ENCODE results near the gene SUSD3.

SUSD3 gene

DNA sequence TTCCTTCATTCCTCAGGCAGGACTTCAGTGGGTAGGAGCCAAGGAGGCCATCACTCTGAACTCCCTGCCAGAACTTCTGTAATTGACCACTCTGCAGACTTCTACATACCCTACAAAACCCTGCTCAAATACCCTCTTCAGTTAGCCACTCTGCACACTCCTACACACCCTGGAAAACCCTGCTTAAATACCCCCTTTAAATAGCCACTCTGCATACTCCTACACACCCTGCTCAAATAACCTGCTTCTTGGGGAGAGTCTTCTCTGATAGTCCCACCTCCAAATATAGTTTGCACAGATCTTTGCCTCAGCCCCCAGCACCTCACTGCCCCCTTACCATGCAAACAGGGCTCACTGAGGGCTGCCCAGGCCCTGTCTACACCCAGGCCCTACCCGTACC is 18.9 kb downstream of the SUSD3 start:
- no peak for DNase-seq (ENCODE audit: low spot score)

DNA sequence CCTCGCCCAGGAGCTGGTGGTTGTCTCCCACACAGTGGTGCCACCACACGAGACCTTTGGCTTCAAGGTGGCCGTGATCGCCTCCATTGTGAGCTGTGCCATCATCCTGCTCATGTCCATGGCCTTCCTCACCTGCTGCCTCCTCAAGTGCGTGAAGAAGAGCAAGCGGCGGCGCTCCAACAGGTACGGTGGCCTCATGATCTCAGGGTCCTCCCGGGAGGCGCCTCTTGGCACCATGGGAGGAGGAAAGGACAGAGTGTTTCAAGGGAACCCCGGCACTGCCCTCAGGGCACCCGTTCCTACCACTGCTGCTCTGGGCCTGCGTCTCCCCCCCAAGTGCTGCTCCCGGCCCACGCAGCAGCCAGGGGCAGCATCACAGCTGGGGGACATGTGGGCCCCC is 19.3 kb downstream of the SUSD3 start:
- DNase-seq (ENCODE audit: low spot score): no peak

DNA sequence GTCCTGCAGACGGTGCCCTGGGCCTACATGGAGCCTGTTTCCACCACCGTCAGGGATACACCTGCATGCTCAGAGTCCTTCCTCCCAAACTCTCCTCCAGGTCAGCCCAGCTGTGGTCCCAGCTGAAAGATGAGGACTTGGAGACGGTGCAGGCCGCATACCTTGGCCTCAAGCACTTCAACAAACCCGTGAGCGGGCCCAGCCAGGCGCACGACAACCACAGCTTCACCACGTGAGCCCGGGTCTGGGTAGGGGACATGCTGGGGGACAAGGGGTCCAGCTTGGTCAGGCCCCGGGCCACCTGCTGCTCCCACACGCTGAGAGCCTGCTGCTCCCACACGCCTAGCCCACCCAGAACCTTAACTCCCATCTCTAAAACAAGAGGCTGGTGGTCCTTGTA is 20.9 kb downstream of the SUSD3 start:
- no peak for DNase-seq (ENCODE audit: low spot score)

DNA sequence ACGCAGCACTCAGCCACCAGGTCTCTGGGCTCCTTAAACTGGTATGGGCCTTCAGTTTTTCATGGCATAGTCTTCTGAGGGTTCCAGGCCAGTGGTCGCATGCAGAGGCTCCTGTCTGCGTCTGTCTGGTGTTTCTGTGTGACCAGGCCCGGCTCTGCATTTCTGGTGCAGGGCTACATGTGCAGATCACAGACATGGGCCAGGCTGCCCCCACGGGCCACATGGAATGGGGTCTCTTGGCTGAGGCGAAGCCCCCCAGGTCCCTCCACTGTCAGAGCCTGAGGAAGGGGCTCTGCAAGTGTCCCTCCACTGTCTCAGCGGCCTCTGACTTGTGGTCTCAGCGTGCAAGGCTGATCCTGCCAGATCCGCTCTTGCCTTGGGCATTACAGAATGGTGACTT is 21.9 kb downstream of the SUSD3 start:
- DNase-seq (ENCODE audit: low spot score): no peak

DNA sequence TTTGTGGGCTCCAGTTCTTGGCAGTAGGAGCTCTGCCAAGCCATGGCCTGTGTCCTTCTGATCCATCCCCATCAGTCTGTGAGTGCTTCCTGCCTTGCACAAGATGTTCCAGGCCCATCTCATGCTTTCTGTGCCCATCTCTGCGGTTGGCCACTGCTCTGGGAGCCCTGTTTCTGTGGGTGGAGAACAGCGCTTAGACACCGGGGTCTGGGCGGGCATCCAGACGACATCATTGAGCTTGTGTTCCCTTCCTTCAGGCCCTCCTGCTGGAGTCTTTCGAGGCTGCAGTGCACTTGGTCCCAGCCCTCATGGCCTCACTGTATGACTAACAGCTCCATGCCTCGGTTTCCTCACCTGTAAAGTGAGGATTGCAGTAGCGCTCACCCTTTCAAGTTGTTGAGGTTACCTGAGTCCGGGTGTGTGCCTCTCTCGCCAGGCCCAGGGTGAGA is 22.6 kb downstream of the SUSD3 start:
- DNase-seq (ENCODE audit: low spot score): no peak

DNA sequence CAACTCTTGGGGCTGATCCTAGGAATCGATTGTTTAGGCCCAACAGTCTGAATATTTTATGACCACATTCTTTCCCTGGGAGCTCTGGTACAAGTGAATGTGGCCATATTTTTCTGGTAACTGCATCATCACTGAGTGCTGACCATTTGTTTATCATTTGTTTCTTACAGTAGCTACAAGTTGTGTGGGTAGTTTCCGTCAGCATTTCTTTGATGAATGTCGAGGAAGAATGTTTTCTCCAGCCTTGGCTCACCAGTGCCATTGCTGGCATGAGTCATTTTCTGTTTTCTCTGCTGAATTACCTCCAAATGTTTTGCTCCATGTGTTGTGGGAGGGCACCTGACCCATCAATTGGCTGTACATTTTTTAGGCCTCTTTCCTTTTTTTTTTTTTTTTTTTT is 23.4 kb downstream of the SUSD3 start:
- DNase-seq (ENCODE audit: low spot score): no peak

DNA sequence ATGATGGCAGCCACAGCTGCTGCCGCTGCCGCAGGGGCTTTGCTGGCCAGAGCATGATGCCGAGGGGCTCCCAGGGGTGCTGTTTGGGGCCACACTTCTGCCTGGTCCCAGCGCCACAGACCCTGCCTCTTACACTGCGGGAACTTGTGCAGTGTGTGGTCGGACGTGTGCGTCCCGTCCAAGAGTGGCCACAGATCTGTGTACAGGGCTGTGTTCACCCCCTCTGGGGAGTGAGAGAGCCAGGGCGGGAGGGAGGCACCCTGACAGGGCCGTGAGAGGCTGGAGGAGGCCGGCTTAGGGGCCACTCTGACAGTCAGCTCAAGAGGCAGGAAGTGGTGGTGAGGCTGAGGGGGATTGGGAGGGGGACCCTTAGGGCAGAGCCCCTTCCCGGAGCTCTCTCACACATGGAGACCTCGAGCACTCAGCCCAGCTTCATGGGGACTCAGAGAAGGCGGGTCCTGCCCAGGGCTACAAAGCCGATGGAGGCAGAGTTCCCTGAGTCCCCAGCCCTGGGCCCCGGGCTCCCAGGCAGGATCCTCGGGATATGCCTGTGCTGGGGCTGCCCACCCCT is 24.4 kb downstream of the SUSD3 start:
- no peak for DNase-seq (ENCODE audit: low spot score)

DNA sequence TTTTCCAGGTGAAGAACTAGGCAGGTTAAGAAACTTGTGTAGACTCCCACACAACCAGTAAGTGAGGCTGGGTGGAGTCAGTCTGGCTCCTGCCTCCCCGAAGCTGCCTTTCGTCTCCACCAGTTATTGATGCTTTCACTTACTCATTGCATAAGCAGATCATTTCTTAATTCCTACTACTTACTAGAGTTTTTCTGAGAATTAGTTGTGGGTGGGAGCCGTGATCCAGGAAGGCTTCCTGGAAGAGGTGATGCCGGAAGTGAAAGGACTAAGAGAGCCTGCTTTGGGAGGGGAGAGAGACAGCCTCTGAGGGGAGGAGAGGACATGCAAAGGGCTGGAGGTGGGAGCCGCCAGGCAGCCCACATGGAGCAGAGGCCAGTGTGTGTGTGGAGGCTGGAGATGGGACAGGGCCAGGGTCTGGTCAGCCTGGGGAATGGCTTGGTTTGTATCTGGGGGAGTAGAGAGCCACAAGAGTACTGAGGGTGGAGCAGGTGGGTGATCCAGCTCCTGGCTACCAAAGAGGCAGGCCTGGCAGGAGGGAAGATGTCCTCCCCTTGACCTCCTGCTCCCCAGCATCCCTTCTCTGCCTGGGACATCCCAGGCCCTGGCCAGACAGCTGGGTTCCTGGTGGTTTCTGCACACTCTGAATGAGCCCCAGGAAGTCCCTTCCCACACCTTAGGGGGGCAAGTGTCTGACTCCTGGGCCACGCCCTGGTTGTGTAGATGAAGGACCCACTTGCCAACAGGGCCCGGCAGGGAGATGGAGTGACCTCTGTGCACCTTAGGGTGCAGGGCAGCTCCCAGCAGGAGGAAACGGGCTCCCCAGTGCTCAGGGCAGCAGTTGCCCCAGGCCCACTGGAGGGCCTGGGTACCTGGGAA is 25.3 kb downstream of the SUSD3 start:
- DNase-seq (ENCODE audit: low spot score): no peak

DNA sequence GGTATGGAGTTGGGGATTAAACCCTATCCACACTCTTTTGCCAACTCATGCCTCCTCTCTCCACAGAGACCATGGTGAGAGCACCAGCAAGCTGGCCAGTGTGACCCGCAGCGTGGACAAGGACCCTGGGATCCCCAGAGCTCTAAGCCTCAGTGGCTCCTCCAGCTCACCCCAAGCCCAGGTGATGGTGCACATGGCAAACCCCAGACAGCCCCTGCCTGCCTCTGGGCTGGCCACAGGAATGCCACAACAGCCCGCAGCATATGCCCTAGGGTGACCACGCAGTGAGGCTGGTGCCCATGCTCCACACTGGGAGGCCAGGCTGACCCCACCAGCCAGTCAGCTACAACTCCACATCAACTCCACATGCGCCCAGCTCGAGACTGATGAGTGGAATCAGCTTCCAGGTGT is 26.0 kb downstream of the SUSD3 start:
- DNase-seq (ENCODE audit: low spot score): no peak

DNA sequence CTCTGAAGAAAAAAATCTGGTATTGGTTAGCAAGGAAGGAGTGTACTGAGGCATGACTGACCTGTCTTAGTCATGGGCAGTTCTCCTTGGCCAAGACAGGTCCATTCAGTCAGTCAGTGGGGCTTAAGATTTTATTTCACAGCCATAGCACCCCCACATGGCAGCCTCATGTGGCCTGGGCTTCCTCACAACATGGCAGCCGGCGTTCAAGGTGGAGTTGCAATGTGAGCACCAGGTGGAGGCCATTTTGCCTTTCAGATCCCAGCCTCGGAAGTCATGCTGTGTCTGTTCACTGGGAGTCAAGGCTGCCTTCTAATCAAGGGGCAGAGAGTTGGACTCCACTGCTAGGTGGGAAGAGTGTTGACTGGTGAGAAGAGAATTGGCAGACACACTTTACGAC is 27.2 kb downstream of the SUSD3 start:
- DNase-seq (ENCODE audit: low spot score): no peak

DNA sequence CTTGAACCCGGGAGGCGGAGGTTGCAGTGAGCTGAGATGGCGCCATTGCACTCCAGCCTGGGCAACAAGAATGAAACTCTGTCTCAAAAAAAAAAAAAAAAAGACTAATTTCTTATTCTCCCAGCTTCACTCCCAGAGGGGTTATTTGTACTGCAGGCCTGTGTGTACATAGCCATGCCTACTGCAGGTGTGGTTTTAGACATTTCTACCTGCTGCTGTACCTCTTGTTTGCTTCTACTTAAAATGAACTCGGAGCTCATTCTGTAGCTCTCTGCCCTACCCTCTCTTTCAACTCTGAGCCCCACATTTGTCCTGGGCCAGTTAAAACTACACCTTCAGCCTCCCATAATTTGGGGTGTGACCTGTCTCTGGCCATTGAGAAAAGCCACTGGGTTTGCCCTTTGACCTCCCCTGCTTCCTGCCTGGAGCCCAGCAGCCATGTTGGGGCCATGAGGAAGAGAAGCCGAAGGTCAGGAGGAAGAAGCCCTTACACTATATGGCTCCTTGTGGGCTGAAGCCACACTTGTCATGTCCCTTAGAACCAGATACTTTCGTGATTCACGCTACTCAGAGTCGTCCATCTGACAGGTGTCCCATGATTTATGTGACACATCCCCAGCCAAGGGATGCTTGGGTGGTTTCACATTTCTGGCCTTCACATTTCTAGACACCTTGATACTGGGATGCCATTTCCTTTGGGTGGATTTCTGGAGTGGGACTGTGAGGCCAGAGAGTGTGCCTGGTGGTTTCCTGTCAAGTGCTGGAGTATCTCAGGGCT is 28.1 kb downstream of the SUSD3 start:
- no peak for DNase-seq (ENCODE audit: low spot score)

DNA sequence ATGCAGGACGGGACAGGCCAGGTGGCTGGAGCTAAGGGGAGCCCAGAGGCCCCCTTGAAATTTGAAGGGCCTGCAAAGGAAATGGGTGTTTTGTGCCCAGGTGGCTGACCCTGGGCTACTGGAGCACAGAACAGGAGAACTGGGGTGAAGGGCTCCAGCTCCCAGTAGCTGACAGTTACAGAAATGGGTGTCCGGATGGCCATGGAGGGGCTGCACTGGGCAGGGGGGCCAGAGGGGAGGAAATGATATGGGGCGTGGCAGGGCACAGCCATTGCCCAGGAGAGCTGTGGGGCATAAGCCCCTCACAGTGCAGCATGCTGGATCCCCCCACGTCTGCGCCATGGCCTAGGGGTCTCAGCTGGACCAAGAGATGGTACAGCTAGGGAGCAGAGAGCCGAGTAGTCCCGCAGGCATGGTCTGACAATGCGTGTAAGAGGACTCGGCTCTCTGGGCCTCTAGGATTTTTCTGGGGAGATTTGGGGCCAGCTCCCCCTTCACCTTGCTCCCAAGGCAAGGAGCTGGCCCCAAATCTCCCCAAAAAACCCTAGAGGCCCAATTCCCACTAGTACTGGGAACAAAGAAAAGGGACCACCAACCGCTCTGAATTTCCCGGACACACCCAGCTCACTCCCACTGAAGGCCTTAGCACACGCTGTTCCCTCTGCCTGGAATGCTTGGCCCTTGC is 29.6 kb downstream of the SUSD3 start:
- no peak for DNase-seq (ENCODE audit: low spot score)

DNA sequence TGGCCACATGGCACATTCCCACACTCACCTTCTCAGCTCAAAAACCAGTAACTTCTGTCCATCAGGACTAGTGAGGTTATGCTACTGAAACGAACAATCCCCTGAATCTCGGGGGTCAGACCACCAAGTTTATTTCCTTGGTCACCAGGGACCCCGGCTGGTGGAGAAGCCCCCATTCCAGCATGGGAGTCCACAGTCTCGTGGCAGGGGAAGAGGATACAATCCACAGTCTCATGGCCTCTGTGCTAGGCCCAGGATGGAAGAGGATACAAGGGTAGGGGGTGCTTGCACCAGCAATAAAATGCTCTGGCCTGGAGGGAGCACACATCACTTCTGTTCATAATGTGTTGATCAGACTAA is 30.1 kb downstream of the SUSD3 start:
- no peak for DNase-seq (ENCODE audit: low spot score)

DNA sequence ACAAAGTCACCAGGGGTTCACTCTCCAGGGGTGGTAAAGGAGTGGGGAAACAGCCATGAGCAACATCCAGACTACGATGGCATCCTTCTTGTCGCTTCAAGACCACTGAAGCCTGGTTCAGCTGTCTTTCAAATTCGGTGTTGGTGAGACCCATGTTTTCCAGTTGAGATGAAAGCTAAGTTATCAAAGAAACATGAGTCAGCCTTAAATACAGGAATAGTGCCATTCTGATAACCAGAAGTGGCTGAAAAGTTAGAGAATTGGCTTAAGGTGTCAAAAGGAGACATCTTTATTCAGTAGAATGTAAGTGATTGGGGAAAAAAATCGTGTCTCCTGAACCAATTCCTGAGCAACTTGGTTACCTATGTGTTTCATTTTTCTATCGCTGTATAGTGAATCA is 30.5 kb downstream of the SUSD3 start:
- DNase-seq (ENCODE audit: low spot score): no peak

DNA sequence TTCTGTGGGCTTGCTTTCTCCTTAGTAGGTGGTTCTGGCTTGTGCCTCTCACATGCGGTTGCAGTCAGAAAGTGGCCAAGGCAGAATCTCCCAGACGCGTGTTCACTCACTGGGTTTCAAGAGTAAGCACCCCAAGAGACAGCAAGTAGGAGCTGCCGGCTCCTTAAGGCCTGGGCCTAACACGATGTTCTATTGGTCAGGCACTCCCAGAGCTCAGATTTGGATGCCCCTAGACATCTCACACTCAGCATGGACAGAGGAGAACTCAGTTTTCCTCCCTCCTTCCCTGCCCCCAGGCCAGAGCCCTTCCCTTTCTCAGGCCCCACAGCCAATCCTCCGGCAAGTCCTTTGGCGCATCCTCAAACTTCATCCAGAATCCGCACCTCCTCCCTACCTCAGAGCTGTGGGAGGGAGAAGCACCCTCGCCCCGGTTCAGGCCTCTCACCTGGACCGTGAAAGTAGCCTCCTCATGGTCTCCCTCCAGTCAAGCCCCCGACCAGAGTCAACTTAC is 31.0 kb downstream of the SUSD3 start:
- DNase-seq (ENCODE audit: low spot score): no peak

DNA sequence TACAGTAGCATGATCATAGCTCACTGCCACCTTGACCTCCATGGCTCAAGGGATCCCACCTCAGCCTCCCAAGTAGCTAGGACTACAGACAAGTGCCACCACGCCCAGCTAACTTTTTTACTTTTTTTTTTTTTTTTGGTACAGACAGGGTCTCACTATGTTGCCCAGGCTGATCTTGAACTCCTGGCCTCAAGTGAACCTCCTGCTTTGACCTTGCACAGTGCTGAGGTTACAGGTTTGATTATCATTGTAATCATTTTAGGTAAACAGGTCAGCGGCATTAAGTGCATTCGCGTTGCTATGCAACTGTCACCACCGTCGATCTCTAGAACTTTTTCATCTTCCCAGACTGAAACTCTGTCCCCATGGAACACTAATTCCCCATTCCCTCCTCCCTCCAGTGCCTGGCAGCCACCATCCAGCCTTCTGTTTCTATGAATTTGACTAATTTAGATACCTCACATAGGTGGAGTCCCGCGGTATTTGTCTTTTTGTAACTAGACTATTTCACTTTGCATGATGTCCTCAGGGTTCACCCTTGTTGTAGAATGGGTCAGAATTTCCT is 31.7 kb downstream of the SUSD3 start:
- no peak for DNase-seq (ENCODE audit: low spot score)

DNA sequence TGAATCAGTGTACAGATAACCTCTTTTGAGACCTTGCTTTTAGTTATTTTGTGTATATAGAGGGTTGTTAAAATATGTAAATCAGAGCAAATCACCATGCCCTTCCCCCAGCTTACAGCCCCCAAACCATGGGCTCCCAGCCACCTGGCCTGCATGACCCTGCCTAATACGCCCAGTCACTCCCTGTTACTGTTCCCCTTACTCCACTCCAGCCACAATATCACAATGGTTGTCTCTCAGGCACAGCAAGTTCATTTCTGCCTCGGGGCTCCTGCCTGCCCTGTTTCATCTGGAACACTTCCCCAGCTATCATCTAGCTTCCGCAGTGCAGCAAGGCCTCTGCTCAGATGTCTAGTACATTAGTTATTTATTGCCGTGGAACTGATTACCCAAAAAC is 32.6 kb downstream of the SUSD3 start:
- DNase-seq (ENCODE audit: low spot score): no peak

DNA sequence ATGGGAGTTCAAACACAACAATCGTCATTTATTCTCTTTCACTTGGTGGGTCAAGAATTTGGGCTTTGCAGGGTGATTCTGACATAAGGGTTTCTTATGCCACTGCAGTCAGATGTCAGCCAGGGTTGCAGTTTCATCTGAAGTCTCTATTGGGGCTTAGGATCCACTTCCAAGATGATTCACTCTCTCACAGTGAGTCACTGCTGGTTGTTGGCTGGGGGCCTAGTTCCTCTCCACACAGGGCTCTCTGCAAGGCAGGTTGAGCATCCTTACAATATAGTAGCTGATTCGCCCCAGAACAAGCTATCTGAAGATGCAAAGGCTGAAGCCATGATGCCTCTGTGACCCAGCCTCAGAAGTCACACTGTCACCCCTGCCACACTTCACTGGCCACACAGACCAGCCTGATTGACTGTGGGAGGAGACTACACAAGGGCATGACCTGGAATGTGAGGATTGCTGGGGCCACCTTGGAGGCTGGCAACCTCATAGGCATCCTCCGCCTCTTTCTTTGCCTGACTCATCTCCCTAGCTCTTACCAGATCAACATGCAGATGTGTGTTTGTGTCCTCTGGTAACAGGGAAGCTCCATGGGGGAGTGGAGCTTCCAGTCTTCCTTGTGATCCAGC is 33.1 kb downstream of the SUSD3 start:
- no peak for DNase-seq (ENCODE audit: low spot score)

DNA sequence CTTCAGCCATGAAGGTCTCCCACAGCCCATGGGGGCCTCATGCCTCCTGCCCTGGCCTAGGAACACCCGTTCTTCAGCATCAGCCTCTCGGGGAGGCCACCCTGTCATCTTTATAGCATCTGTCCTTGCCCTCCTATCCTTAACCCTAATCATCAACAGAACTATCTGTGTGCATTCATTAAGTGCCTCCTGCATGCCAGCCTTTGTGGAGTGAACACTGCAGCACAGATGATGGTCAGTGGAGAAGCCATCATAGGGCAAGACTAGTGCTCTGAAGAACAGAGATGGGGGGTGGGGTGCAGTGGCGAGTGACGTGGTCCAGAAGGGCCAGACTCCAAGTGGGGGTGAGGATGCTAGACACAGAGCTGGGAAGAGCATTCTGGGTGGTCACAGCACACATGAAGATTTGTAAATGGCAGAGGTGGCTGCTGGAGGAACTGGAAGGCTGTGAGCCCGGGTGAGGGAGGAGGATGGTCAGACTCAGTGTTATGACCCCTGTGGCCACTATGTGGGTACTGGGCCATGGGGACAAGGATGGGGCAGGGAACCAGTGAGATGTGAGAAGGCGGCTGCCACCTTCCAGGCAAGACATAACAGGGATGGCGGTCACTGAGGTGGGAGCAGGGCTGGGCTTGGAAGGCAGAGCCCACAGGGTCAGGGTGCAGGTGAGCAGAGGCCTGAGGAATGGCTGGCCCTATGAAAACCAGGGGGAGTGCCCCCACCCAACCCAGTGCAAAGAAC is 33.9 kb downstream of the SUSD3 start:
- DNase-seq (ENCODE audit: low spot score): no peak

DNA sequence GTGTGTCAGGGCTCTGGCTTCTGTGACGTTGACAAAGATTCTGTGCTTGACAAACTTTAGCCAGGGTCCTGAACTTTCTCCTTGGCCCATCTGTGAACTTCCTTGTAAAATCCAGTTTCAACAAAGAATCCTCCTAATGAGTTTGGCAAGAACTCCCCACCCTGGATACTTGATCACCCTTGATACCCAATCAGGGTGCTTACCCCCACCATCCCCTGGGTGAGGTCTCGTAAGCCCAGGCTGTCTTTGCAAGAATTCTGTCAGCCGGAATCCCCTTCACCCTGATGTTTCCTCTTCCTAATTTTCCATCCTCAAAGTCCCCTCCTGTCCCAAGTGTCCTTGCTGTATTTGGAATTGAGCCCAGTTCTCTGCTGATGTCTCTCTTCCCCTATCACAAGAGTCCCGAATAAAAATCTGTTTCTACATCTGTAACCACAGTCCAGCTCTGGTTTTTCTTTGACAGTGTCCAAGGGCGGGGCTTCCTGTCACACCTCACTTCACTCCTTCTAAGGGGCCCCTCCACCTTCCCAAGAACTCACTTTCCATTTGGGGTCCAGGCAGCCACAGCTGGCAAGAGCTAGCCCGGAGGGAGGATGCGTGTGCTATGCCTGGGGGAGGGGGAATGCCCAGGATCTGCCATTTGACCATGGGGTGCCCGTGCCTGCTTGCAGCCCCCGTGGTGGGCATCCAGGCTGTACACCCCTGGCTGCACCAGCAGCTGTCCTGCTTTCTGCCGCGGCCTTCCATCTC is 34.8 kb downstream of the SUSD3 start:
- DNase-seq (ENCODE audit: low spot score): no peak

Data from hematopoietic multipotent progenitor cell treated with erythropoietin and hydrocortisone succinate and interleukin-3 and kit ligand, for 15 days (in vitro differentiated cells).